ENCODE data around the gene SEMA4G.

SEMA4G gene

GRCh38 chr10:101008823-101009423 lies 39.6 kb downstream of the SEMA4G start:
- no peak for DNase-seq

GRCh38 chr10:101010329-101010728 lies 41.0 kb downstream of the SEMA4G start:
- no peak for DNase-seq

- no peak for DNase-seq
Observed at GRCh38 chr10:101011517-101012423, 42.5 kb downstream of the SEMA4G start.

- peak; percentile 71 to 75 for DNase-seq
Observed at GRCh38 chr10:101012525-101013364, 43.4 kb downstream of the SEMA4G start.

- no peak for DNase-seq
Observed at GRCh38 chr10:101013365-101013825, 44.1 kb downstream of the SEMA4G start.

GRCh38 chr10:101014230-101014884 lies 45.1 kb downstream of the SEMA4G start:
- DNase-seq = peak; percentile 65 to 75

- no peak for DNase-seq
Observed at GRCh38 chr10:101014966-101015581, 45.8 kb downstream of the SEMA4G start.

GRCh38 chr10:101015582-101015973 lies 46.3 kb downstream of the SEMA4G start:
- DNase-seq = no peak

GRCh38 chr10:101016814-101017213 lies 47.5 kb downstream of the SEMA4G start:
- no peak for DNase-seq

GRCh38 chr10:101018118-101018599 lies 48.9 kb downstream of the SEMA4G start:
- no peak for DNase-seq

- DNase-seq = peak; percentile 65 to 70
Observed at GRCh38 chr10:101018600-101019439, 49.5 kb downstream of the SEMA4G start.

All from activated CD4-positive, alpha-beta T cell treated with anti-CD3 and anti-CD28 coated beads, Interleukin-2, amount 50 U/mL, for 4 hours (primary cell).